Psoas muscle (tissue), 8 donors: ENCODE results near the gene LCE1B. TPM values are rescaled to one million over a fixed set of nuclear protein-coding genes. Genes with fewer than 3 reads are reported as not detected.

ENCODE experiments used
- ATAC-seq, 4 donors: fragments of 200-7000 bp; cut with Tn5 transposase; one replicate each; pipeline ENCODE4 v1.9.1; 2020; ENCODE audit warnings: moderate library complexity in 3 of 4, mild to moderate bottlenecking in 2 of 4
- DNase-seq, 2 donors: peaks; one replicate each; pipeline ENCODE4 v3.0.0-alpha.2; 2020
- H3K27ac ChIP-seq: fragments of 200-600 bp; one replicate; pipeline ENCODE4 v1.8.0; 2022
- H3K27me3 ChIP-seq, 3 donors: fragments of 200-600 bp in 1 of 3; one replicate each; pipeline versions ENCODE4 v1.6.1 to v1.8.0; 2013 to 2022; ENCODE audit warnings: low read length in 2 of 3, mild to moderate bottlenecking in 2 of 3, moderate library complexity in 1 of 3; ENCODE audit not compliant: insufficient read depth in 3 of 3
- H3K36me3 ChIP-seq, 2 donors: fragments of 200-600 bp in 1 of 2; one replicate each; pipeline versions ENCODE4 v1.6.1 to v1.8.0; 2013 to 2022; ENCODE audit warnings: low read depth in 1 of 2, mild to moderate bottlenecking in 1 of 2, moderate library complexity in 1 of 2; ENCODE audit not compliant: insufficient read depth in 1 of 2
- H3K4me1 ChIP-seq: fragments of 200-600 bp; one replicate; pipeline ENCODE4 v1.8.0; 2022
- H3K4me3 ChIP-seq: fragments of 200-600 bp; one replicate; pipeline ENCODE4 v1.8.0; 2022; ENCODE audit warnings: mild to moderate bottlenecking
- H3K9me3 ChIP-seq: fragments of 200-600 bp; one replicate; pipeline ENCODE4 v1.8.0; 2022
- CTCF ChIP-seq: fragments of 200-600 bp; IDR thresholded peaks from one replicate; pipeline ENCODE4 v1.8.0; 2022; ENCODE audit warnings: antibody characterized with exemption
- WGBS, 3 donors: extraction: QIAGEN DNeasy Blood & Tissue Kit; methylation state at CpG; one replicate each; pipeline versions ENCODE4 v1.1.6 to v1.1.7; 2013; 5-methylcytosine and 5-hydroxymethylcytosine counted together
- intact Hi-C, 2 donors: fragments of 100-400 bp; cut with DNase I; formaldehyde crosslinking; loops; one replicate each; pipeline versions ENCODE4 v1.11.0 to v1.14.2; 2022
- polyA plus RNA-seq, 3 donors: library from polyadenylated mRNA; stranded (reverse); fragments of 200-250 nt; gene quantifications; one replicate each; pipeline ENCODE4 v1.2.3, GENCODE V29; 2013
- total RNA-seq, 4 donors: library from RNA; stranded (reverse); fragmentation: NEBNext Ultra II Directional in 2 of 4; extraction: Animal tissue kit (Norgen Biotek cat#: 25700) in 2 of 4; gene quantifications; one replicate each; pipeline versions ENCODE4 v1.2.1 to v1.2.4, GENCODE V29; 2021 to 2023
- donor health status: healthy with polysubstance abuse.
- donor health status: DM: no; HTN: no; CAD: no; lungs with moderate emphysema.
- donor health status: Bipolar disorder and iron deficiency.
- donor health status: healthy.
- donor health status: DM: yes; HTN: yes; CAD: no.
- donor health status: DM: no; HTN: no; CAD: no.
- donor health status: DM: no; HTN: no; CAD: no.
- donor health status: DM: yes; HTN: yes; CAD: no.

The LCE1B gene
- total and polyA plus RNA-seq, 7 donors = not detected

- intact Hi-C loops = no loop called here
- no peaks in the 10 kb centered on the region for H3K9me3 ChIP-seq
- H3K27ac ChIP-seq = no peak overlapping the region
- H3K36me3 ChIP-seq = no peaks in the 10 kb centered on the region
- DNase-seq (no peak), ATAC-seq (no peak)
- no peak overlapping the region for H3K4me3 ChIP-seq
- no peaks in the 10 kb centered on the region for H3K27me3 ChIP-seq
- no peak for TF ChIP-seq CTCF
- WGBS, 3 donors = 67 to 69% (median 68%) methylated on average over 4 of the region's 4 CpGs
- no peaks in the 10 kb centered on the region for H3K4me1 ChIP-seq
Measured at GRCh38 chr1:152861374-152861773, 49.6 kb downstream of the LCE1B start.

Other genes with a start within 250 kb of the LCE1B start
- gene LCE3E, start 245.2 kb upstream of the LCE1B start, total RNA-seq = not detected
- not detected for gene LCE3E, start 245.2 kb upstream of the LCE1B start, polyA plus RNA-seq
- gene LCE3D, start 231.5 kb upstream of the LCE1B start, total RNA-seq = not detected
- gene LCE3D, start 231.5 kb upstream of the LCE1B start, polyA plus RNA-seq = not detected
- not detected for gene LCE3C, start 211.7 kb upstream of the LCE1B start, total RNA-seq
- gene LCE3C, start 211.7 kb upstream of the LCE1B start, polyA plus RNA-seq = not detected
- not detected for gene LCE3B, start 198.2 kb upstream of the LCE1B start, total RNA-seq
- gene LCE3B, start 198.2 kb upstream of the LCE1B start, polyA plus RNA-seq = not detected
- gene LCE3A, start 188.9 kb upstream of the LCE1B start, total RNA-seq = not detected
- gene LCE3A, start 188.9 kb upstream of the LCE1B start, polyA plus RNA-seq = not detected
- gene LCE2D, start 148.6 kb upstream of the LCE1B start, total RNA-seq = not detected
- not detected for gene LCE2D, start 148.6 kb upstream of the LCE1B start, polyA plus RNA-seq
- not detected for gene LCE2C, start 136.7 kb upstream of the LCE1B start, total RNA-seq
- gene LCE2C, start 136.7 kb upstream of the LCE1B start, polyA plus RNA-seq = not detected
- not detected for gene LCE2B, start 125.8 kb upstream of the LCE1B start, total RNA-seq
- not detected for gene LCE2B, start 125.8 kb upstream of the LCE1B start, polyA plus RNA-seq
- not detected for gene LCE2A, start 113.6 kb upstream of the LCE1B start, total RNA-seq
- not detected for gene LCE2A, start 113.6 kb upstream of the LCE1B start, polyA plus RNA-seq
- not detected for gene LCE4A, start 103.8 kb upstream of the LCE1B start, total RNA-seq
- not detected for gene LCE4A, start 103.8 kb upstream of the LCE1B start, polyA plus RNA-seq
- under 1 TPM in 1 of 4 donors, not detected in 3; 0.17 TPM for gene KPRP, start 53.9 kb upstream of the LCE1B start, total RNA-seq
- not detected for gene KPRP, start 53.9 kb upstream of the LCE1B start, polyA plus RNA-seq
- not detected for gene LCE1F, start 36.8 kb upstream of the LCE1B start, total RNA-seq
- not detected for gene LCE1F, start 36.8 kb upstream of the LCE1B start, polyA plus RNA-seq
- gene LCE1E, start 25.7 kb upstream of the LCE1B start, total RNA-seq = not detected
- gene LCE1E, start 25.7 kb upstream of the LCE1B start, polyA plus RNA-seq = not detected
- gene LCE1D, start 15.2 kb upstream of the LCE1B start, total RNA-seq = not detected
- gene LCE1D, start 15.2 kb upstream of the LCE1B start, polyA plus RNA-seq = not detected
- gene LCE1C, start 5.3 kb upstream of the LCE1B start, total RNA-seq = not detected
- gene LCE1C, start 5.3 kb upstream of the LCE1B start, polyA plus RNA-seq = not detected
- gene LCE1A, start 15.5 kb downstream of the LCE1B start, total RNA-seq = not detected
- gene LCE1A, start 15.5 kb downstream of the LCE1B start, polyA plus RNA-seq = not detected
- not detected for gene LCE6A, start 30.9 kb downstream of the LCE1B start, total RNA-seq
- gene LCE6A, start 30.9 kb downstream of the LCE1B start, polyA plus RNA-seq = not detected
- not detected for gene LCE7A, start 48.0 kb downstream of the LCE1B start, total RNA-seq
- not detected for gene LCE7A, start 48.0 kb downstream of the LCE1B start, polyA plus RNA-seq
- not detected for gene SMCP, start 66.4 kb downstream of the LCE1B start, total RNA-seq
- gene SMCP, start 66.4 kb downstream of the LCE1B start, polyA plus RNA-seq = not detected
- not detected for gene IVL, start 96.6 kb downstream of the LCE1B start, total RNA-seq
- gene IVL, start 96.6 kb downstream of the LCE1B start, polyA plus RNA-seq = under 1 TPM in 1 of 3 donors, not detected in 2; 0.04 TPM
- not detected for gene SPRR5, start 135.2 kb downstream of the LCE1B start, total RNA-seq
- gene SPRR5, start 135.2 kb downstream of the LCE1B start, polyA plus RNA-seq = not detected
- gene SPRR4, start 158.7 kb downstream of the LCE1B start, total RNA-seq = not detected
- not detected for gene SPRR4, start 158.7 kb downstream of the LCE1B start, polyA plus RNA-seq
- not detected for gene SPRR1A, start 172.1 kb downstream of the LCE1B start, total RNA-seq
- not detected for gene SPRR1A, start 172.1 kb downstream of the LCE1B start, polyA plus RNA-seq
- gene SPRR3, start 189.8 kb downstream of the LCE1B start, total RNA-seq = 1 to 10 TPM in 1 of 4 donors, under 1 TPM in 1, not detected in 2; 0.32 to 1.1 TPM
- 1 to 10 TPM in 1 of 3 donors, under 1 TPM in 1, not detected in 1; 0.82 to 1.2 TPM for gene SPRR3, start 189.8 kb downstream of the LCE1B start, polyA plus RNA-seq
- not detected for gene SPRR1B, start 219.2 kb downstream of the LCE1B start, total RNA-seq
- under 1 TPM in 1 of 3 donors, not detected in 2; 0.23 TPM for gene SPRR1B, start 219.2 kb downstream of the LCE1B start, polyA plus RNA-seq
- not detected for gene SPRR2D, start 229.1 kb downstream of the LCE1B start, total RNA-seq
- not detected for gene SPRR2D, start 229.1 kb downstream of the LCE1B start, polyA plus RNA-seq
- gene SPRR2A, start 245.5 kb downstream of the LCE1B start, total RNA-seq = under 1 TPM in 2 of 4 donors, not detected in 2; 0.34 to 0.56 TPM
- under 1 TPM in 1 of 3 donors, not detected in 2; 0.22 TPM for gene SPRR2A, start 245.5 kb downstream of the LCE1B start, polyA plus RNA-seq